Activated CD8-positive, alpha-beta memory T cell treated with anti-CD3 and anti-CD28 coated beads for 36 hours (primary cell): Measurements from ENCODE around the gene ADCY2. TPM values are rescaled to one million over a fixed set of nuclear protein-coding genes. Genes with fewer than 3 reads are reported as not detected.

Source experiments
- CTCF ChIA-PET: fragments of 350-600 bp; sonication (Branson Sonifier 250); formaldehyde crosslinking; loops from one replicate; lab custom pipeline; 2021; ENCODE audit warnings: antibody characterized with exemption; lab: Charles Lee
- POLR2A ChIA-PET: fragments of 350-600 bp; sonication (Branson Sonifier 250); formaldehyde crosslinking; loops from one replicate; lab custom pipeline; 2021; ENCODE audit warnings: antibody characterized with exemption; lab: Charles Lee
- total RNA-seq, 2 experiments: library from RNA; stranded (reverse); gene quantifications; one replicate each; pipeline ENCODE4 v1.2.3, GENCODE V29; 2021

The ADCY2 gene
- total RNA-seq, 2 experiments from 2014 or later, result not detected

DNA sequence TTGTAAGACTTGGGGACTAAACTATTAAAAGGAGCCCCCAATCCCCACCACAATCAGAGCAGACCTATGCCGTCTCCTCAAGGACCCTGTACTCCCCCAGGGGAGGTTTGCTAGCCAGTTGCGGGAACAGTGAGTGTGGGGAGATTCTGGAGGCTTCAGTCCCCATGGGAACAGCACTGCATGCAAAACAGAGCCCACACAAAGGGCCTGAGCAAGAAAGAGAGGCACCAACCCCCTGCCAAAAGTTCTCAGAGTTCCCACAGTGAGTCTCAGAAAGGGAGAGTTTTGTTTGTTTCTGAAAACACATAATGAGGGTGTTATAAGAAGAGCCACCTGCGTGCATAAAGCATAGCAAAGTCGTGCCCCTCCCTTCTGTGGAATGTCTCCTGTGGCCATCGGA is 398.4 kb downstream of the ADCY2 start:
- POLR2A ChIA-PET, result no interaction called here
- CTCF ChIA-PET, result no interaction called here

- ChIA-PET CTCF (no interaction called here), POLR2A (no interaction called here)
These were observed 398.9 kb downstream of the ADCY2 start for GRCh38 chr5:7794823-7795222.

DNA sequence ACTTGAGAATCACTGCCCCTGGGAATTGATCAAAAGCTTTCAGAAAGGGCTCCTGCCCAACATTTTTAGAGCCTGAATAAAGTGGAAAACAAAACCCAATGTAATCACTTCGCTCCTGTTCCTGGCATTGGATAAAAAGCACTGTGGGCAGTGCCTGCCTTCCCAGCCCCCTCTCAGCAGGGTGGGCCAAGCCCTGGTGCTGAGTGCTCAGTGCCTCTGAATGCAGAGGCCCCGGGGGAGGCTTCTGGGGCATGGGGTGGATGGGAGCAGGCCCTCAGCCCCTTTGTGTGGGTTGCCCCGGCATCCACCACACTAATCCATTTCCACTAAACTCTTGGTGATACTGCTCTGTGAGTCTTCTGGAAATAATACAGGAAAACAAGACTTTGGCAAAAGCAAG is 399.4 kb downstream of the ADCY2 start:
- POLR2A ChIA-PET, result no interaction called here
- CTCF ChIA-PET, result no interaction called here

DNA sequence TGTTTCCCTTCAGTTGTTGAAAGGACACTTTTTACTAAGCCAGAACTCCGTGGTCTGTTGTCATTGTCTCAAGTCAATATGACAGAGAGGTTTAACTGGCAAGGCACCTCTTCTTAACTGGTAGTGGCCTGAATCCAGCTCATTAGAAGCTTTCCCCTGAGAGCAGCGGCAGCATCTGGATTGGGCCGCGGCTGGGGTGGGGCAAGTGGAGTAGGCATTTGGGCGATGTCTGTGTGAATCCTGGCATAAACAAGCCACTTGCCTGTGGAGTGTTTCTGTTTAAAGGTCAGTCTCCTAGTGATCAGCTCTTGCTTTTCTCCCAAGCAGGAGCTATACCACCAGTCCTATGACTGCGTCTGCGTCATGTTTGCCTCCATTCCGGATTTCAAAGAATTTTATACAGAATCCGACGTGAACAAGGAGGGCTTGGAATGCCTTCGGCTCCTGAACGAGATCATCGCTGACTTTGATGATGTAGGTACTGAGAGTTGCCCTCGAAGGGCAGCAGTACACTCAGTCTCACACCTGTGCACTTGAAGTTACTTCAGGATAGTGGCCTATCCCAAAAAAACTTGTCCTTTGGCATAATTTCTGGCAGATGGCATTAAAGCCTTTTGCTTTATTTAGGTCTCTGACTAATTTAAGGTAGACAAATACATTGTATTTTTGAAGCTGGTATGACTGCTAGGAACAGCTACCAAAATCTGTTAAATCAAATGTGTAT is 406.1 kb downstream of the ADCY2 start:
- POLR2A ChIA-PET, result no interaction called here
- CTCF ChIA-PET, result no interaction called here

DNA sequence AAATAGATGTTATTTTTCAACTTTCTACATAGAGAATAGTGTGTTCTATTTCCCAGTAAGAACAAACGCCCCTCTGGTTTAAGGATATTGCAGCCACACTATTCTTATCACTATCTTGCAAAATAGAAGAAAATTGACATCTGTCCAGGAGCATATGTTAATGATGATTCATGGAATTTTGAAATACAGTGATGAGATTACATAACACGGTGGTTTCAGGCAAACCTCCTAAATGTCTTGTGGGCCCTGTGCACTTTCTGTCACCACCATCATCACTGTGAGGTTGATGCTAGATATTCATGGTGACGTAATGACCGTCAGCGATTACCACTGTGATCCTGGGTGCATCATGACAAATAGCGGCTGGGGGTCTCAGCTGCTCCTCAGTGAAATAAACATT is 406.9 kb downstream of the ADCY2 start:
- ChIA-PET POLR2A (no interaction called here), CTCF (no interaction called here)

GRCh38 chr5:7803937-7804336 is 408.0 kb downstream of the ADCY2 start:
- CTCF ChIA-PET, result no interaction called here
- POLR2A ChIA-PET, result no interaction called here

DNA sequence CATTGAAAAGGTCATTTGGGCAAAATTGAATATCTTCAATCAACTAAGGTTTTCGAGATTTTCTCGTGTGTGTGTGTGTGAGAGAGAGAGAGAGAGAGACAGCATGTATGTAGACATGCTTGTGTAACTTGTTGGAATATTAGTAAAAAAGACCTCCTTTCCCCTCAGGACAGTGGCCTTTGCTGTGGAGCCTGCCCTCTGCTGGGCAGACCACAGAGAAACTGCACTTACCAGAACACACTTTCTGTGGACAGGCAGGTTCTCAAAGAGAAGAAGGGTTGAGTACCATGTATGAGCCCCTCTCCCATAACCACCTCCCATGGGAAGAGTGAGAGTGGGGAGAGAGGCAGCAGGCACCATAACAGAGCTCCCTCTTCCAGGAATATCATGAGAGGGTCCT is 409.4 kb downstream of the ADCY2 start:
- ChIA-PET CTCF (no interaction called here), POLR2A (no interaction called here)

GRCh38 chr5:7808998-7809397 is 413.1 kb downstream of the ADCY2 start:
- ChIA-PET CTCF (no interaction called here), POLR2A (no interaction called here)

- ChIA-PET CTCF (no interaction called here), POLR2A (no interaction called here)
These were observed 415.8 kb downstream of the ADCY2 start for GRCh38 chr5:7811715-7812114.

GRCh38 chr5:7813007-7813406 is 417.1 kb downstream of the ADCY2 start:
- ChIA-PET CTCF (no interaction called here), POLR2A (no interaction called here)

DNA sequence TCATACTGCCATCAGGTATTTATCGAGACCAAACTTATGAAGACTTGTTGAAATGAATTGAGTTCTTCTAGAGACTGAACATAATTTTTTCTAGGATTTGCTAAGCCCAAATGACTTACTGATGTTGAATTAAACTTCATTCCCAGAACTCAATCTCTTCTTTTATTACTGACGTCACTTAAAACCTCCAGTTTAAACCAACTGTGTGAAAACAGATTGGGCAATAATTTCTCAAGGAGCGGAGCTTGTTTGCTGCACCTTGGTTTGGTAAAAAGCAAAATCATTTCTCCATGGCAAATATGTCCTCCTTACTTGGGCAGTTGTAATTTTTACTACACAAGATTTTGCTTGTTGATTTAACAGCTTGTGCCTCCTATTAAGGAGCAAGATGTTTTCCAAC is 417.6 kb downstream of the ADCY2 start:
- POLR2A ChIA-PET, result no interaction called here

GRCh38 chr5:7814816-7815215 is 418.9 kb downstream of the ADCY2 start:
- CTCF ChIA-PET, result no interaction called here
- POLR2A ChIA-PET, result no interaction called here

More for the DNA sequence above, 417.6 kb downstream of the ADCY2 start:
- CTCF ChIA-PET, result no interaction called here

GRCh38 chr5:7815892-7816534 is 420.1 kb downstream of the ADCY2 start:
- CTCF ChIA-PET, result interaction anchor here (0.9 kb wide), 1 partner anchor 9 kb away, joined by 4 read pairs; no protein-coding TSS in a partner anchor
- POLR2A ChIA-PET, result no interaction called here

- ChIA-PET POLR2A (no interaction called here), CTCF (interaction anchor here (0.9 kb wide), 1 partner anchor 9 kb away, joined by 4 read pairs; no protein-coding TSS in a partner anchor)
These were observed 420.6 kb downstream of the ADCY2 start for GRCh38 chr5:7816535-7816901.

DNA sequence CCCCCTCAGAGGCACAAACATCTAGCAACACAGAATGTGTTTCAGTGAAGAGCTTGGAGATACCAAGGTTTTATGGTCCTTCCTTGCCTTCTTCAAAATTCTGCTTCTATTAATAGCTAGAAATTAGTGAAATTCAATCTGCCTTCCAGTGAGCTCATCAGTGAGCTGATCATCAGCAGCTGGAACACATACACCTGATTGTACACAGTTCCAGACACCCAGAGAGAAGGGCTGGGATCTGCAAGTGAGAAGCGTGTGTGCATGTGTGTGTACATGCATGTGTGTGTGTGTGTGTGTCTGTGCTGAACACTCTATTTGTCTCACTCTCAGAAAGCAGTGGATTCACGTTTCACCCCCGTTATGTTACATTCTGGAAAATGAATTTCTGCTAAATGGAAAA is 426.5 kb downstream of the ADCY2 start:
- CTCF ChIA-PET, result no interaction called here
- POLR2A ChIA-PET, result no interaction called here

GRCh38 chr5:7823594-7823993 is 427.7 kb downstream of the ADCY2 start:
- POLR2A ChIA-PET, result no interaction called here
- CTCF ChIA-PET, result interaction anchor here (0.9 kb wide), 1 partner anchor 25 kb away, joined by 5 read pairs; no protein-coding TSS in a partner anchor

DNA sequence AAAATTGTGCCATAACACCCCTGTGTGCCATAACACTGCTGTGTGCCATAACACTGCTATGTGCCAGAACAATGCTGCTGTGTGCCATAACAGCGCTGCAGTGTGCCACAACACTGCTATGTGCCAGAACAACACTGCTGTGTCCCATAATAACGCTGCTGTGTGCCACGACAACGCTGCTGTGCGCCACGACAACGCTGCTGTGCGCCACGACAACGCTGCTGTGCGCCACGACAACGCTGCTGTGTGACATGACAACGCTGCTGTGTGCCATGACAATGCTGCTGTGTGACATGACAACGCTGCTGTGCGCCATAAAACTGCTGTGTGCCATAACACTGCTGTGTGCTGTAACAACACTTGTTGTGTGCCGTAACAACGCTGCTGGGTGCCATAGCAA is 429.1 kb downstream of the ADCY2 start:
- ChIA-PET CTCF (interaction anchor here (1.2 kb wide), 1 partner anchor 8 kb away, joined by 4 read pairs; no protein-coding TSS in a partner anchor), POLR2A (no interaction called here)

GRCh38 chr5:7825630-7826029 is 429.7 kb downstream of the ADCY2 start:
- CTCF ChIA-PET, result interaction anchor here (1.2 kb wide), 1 partner anchor 9 kb away, joined by 4 read pairs; no protein-coding TSS in a partner anchor

DNA sequence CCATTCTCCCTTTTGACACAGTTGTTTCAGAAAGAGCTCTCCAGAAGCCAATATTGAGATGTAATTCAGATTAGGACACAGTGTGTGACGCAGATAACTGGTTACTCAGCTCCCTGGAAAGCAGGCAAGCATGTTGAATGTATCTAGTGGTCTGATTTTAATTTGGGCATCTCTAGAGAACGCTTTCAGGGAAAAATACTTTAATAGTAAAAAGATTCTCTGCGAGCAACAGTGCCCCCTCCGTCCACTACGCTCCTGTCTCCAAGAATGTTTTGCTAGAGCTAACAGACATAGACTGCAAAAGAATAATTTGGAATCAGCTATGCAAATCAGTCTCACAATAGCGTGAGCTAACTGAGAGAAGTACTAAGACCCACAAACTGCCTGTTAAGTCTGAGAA is 431.7 kb downstream of the ADCY2 start:
- CTCF ChIA-PET, result no interaction called here
- POLR2A ChIA-PET, result no interaction called here

More at GRCh38 chr5:7825630-7826029, 429.7 kb downstream of the ADCY2 start:
- POLR2A ChIA-PET, result no interaction called here

- POLR2A ChIA-PET, result no interaction called here
- CTCF ChIA-PET, result no interaction called here
These were observed 432.3 kb downstream of the ADCY2 start for GRCh38 chr5:7828269-7828668.

DNA sequence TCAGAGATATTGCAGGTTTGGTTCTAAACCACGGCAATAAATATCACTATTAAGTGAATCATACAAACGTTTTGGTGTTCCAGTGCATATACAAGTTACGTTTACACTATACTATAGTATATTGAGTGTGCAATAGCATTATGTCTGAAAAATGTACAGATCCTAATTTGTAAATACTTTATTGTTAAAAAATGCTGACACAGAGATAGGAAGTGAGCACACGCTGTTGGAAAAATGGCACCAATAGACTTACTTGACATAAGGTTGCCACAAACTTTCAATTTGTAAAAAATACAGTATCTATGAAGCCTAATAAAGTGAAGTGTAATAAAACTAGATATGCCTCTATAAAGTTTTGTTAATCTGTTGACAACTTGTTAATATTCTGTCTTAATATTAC is 439.0 kb downstream of the ADCY2 start:
- CTCF ChIA-PET, result no interaction called here
- POLR2A ChIA-PET, result no interaction called here
